ENCODE data around the gene PLCL2.

The PLCL2 gene

DNA sequence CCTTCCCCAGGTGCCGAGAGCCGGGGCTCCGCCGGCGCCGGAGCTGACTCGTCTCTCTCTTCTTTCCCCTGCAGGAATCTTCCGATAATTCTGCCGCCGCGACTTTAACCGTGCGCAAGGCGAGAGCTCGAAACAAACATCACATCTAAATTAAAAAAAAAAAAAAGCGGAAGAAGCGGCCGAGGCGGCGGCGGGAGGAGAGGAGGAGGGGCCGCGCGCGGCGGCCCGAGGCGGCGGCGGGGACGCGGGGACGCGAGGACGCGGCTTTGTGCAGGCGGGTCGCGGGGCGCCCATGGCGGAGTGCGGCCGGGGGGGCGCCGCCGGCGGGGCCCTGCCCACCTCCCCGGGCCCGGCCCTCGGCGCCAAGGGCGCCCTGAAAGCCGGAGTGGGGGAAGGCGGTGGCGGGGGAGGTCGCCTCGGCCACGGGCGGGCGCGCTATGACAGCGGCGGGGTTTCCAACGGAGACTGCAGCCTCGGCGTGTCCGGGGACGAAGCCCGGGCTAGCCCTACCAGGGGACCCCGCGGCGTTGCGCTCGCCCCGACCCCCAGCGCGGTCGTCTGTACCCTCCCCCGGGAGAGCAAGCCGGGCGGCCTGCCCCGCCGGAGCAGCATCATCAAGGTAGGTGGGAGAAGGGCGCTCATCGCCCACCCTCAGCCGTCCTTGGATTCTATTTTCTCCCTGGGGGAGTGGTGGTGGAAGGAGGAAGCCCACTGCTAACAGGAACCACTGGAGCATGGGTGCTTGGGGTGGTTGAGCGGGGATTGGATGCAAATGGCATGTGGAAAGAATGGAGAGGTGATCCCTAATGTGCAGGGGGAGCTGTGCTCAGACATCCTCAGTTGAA is at the start of gene PLCL2:
Gene PLCL2 (plus strand): TSS at position 208 of the 845 bp plus-strand sequence. CDS start 85 bp downstream, at position 293.
- DNase-seq = no peak

- no peak for DNase-seq
Measured at GRCh38 chr3:16836505-16837237, 48.1 kb upstream of the PLCL2 start.

DNA sequence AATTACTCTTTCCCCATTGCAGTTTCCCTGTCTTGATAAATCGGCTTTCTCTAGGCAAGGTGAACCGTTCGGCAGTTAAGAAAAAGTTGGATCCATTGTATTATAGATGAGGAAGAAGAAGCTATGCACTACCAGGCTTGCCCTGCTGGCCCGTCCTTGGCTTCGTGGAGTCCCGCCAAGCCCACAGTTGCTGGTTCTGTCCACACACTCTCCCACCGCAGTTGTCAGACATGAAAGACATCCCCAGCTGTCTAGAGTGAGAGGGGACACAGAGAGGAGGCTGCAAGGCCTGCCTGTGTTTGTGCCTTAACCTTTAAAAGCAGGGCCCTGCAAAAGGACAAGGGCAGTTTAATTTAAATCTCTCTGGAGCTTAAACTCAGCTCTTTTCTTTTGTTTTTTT is 47.2 kb upstream of the PLCL2 start:
- no peak for DNase-seq

- DNase-seq = no peak
Measured at GRCh38 chr3:16838561-16838960, 46.2 kb upstream of the PLCL2 start.

DNA sequence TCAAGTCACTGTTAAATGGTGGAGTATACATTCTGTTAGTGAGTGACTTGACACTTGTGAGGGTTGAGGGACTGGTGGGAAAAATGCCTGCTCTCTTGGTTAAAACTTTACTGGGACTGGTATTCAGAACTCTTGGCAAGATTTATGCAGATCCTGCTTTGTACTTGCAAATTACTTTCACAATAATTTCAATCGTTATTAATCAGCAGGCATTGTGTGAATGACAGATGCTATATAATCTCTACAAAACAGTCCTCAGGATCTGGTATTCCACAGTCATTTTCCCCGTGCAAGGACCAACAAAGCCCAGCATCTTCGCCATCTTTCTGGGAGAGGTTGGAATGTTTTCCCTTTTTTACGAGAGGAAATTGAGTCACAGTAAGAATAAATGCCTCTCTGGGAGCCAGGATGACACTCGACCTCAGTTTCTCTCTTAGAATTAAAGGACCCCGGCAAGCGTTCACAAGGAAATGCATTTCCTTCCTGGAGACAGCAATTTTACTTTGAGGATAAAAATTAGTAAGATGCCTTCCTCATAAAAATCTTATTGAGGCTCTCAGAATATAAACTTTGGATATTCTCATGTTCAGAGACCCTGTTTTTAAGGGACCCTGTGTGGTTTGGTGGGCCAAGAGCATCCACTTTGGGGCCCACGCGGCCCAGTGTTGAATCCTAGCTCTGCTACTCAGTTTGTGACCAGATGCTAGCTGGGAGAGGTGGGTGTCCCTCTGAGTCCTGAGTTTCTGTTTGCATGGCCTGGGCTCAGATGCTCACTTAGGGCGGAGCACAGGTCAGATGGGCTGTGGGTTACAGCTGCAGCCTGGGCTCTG is 45.3 kb upstream of the PLCL2 start:
- DNase-seq = no peak

DNA sequence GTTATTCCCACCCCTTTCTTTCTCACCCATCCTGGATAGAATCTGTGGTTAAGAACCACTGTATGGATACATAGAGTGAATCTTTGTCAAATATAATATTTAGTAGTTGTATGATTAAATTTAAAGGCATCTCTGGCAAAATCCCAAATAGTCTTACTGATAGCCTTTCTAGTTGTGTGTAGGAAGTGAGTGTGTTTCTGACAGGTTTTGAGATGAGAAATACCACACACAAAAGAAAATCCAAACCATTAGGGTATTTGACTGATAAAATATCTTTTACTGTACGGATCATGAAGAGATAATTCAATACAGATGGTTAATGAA is 44.7 kb upstream of the PLCL2 start:
- no peak for DNase-seq

- no peak for DNase-seq
Measured at GRCh38 chr3:16841041-16841753, 43.6 kb upstream of the PLCL2 start.

DNA sequence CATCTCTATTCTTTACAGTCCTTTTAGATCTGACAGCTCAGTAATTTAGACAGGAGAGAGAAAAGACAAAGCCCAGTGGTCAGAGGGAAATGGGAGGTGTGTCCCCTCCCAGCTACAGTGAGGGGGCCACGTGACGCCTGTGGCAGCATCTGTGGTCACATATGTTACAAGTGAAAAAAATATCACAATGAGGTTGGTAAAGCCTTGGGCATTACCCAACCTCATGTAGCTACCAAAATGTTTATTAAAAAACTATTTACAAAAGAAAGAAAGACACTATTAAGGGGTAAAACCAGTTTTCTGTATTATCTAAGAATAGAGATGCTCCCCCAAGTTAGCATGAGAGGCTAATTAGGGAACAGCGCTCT is 42.9 kb upstream of the PLCL2 start:
- DNase-seq = no peak

- no peak for DNase-seq
Measured at GRCh38 chr3:16842272-16843270, 42.2 kb upstream of the PLCL2 start.

DNA sequence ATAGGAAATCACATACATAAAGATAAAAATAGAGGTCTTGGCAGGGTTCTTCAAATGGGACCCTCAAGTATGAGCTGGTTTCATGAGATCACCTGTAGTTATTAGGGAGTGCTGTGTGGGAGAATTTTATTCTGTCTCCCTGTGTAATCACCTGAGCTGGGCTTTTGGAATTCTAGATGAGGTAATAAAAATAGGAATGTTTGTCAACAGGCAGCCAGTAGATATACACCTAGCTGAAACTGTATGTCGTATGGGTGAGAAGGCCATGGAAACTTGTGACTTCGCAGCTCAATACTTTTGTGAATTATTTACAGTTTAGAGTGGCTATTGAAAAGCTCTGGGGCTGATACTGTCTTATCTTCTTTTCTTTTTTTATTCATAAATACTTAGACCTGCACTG is 40.5 kb upstream of the PLCL2 start:
- DNase-seq = no peak

DNA sequence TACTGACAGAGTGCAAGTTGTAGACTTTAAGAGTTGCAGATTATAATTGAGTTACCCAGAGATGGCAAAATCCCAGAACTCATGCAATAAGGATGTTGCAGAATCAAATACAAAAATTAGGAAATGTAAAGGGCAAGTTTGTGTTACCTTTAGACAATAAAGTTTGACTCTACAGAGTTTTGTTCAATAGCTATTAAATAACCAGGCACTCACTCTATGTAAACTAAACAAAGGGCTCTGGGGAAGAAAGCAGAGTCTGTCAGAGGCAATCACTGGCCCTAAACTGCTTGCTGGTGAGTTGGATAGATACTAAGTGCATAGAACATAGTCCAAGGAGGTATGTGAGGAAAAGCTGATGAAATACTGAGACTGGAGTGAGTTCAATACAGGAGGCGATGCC is 40.0 kb upstream of the PLCL2 start:
- DNase-seq = no peak

DNA sequence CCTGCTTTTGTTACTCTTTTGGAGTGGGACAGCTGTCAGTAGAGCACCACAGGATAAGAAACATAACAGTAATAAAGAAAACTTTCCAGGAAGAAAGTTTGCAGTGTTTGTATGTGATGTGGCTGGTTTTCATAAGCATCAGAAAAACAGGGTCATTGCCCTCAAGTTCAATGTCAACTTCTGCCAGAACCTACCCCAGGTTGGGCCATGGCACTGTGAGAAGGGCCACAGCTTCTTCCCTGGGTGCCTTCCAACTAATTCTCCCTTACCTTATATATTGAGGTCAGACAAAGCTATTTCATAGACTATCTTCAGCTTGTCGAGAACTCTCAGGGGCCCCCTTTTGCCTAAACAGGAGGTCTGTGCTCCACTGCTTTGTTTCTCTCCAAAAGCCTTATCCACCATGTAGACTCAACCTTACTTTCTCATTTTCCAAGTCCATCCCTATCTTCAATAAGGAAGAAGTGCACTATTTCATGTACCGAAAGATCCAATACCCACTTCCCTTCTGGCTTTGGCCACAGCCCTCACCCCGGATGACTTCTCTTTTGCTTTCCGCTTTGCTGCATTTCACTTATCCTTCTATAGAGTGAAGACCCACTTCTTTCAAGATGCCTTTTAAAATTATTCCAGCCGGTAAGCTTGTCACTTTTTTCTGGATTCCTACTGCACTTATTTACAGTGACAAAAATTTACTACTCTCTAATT is 38.2 kb upstream of the PLCL2 start:
- no peak for DNase-seq

DNA sequence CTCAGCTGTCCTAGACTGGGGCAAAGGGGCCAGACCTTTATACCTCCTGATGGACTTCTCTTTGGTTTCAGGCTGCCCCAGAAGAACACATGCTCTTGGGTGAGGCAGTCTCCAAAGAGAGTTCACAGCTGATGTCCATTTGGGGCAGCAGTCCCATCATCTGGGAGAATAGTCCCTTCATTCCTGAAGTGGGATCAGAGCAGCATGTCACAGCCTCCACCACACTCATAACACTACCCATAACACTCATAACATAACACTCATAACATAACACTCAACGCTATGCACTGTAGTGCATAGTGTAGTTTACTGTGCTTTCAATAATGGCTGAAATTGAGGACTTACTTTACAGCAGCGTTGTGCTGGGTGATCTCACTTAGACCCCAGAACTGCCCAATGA is 36.7 kb upstream of the PLCL2 start:
- DNase-seq = no peak

- no peak for DNase-seq
Measured at GRCh38 chr3:16849229-16849628, 35.5 kb upstream of the PLCL2 start.

GRCh38 chr3:16849795-16850194 is 35.0 kb upstream of the PLCL2 start:
- no peak for DNase-seq

DNA sequence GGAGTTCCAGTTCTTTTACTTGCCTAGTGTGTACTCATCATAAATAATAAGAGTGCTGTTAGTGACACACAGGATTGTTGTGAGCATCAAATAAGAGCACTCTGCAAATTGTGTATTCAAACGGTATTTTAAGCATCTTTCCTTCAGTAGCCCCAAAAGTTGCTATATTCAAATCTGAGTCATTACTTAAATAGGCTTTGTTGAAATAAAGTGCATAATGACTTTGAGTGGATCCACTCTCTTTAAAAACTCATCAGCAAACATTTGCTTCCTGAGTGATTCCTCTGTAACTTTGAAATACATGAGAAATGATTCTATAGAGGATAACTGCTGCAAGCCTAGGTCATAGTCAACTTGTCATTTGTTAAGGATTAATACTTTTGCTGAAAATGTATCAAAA is 29.3 kb upstream of the PLCL2 start:
- DNase-seq = no peak

- no peak for DNase-seq
Measured at GRCh38 chr3:16860234-16860633, 24.5 kb upstream of the PLCL2 start.

DNA sequence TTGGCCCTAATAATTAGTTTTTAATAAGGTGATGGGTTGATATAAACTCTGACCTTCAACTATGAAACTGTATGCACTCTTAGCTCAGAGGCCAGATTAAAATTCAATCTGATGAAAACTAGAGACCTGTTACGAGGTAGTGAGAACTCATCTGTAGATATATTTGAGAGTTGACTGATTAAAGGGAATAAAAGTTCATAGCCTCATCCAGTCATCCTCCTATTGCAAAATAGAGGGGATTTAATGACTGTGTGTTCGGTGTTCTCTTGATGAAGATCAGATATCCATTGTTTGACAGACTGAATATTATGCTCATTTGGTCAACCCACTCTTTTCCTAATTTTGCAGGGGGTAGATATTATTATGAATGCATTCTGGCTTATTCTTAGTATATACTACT is 23.3 kb upstream of the PLCL2 start:
- DNase-seq = no peak

- DNase-seq = no peak
Measured at GRCh38 chr3:16864610-16865313, 20.0 kb upstream of the PLCL2 start.

- DNase-seq = no peak
Measured at GRCh38 chr3:16865335-16865734, 19.4 kb upstream of the PLCL2 start.
